Mesodermal cell (in vitro differentiated cells): ENCODE measurements around the gene CERK.
A peak's percentile ranks its signal among the peaks of the same experiment; 100 is the strongest.
"Not testable (repeated sequence)": the region's sequence is repeated elsewhere in the genome, so short reads cannot be mapped to it uniquely, and the experiment has no call there.

ENCODE experiments used
- H3K27ac ChIP-seq: 2 replicates; pipeline ENCODE4 v1.7.0; 2013; ENCODE audit warnings: mild to moderate bottlenecking, low read depth, low read length, moderate library complexity; ENCODE audit not compliant: severe bottlenecking
- H3K36me3 ChIP-seq: 2 replicates; pipeline ENCODE4 v1.7.1; 2013; ENCODE audit warnings: mild to moderate bottlenecking, low read length, moderate library complexity; ENCODE audit not compliant: control insufficient read depth, insufficient read depth
- H3K4me1 ChIP-seq: one replicate; pipeline ENCODE4 v1.7.1; 2013; ENCODE audit warnings: mild to moderate bottlenecking, low read length; ENCODE audit not compliant: insufficient read depth, control insufficient read depth, poor library complexity, severe bottlenecking
- H3K4me3 ChIP-seq: 2 replicates; pipeline ENCODE4 v1.7.0; 2013; ENCODE audit warnings: low read length, control low read depth, mild to moderate bottlenecking; ENCODE audit not compliant: insufficient read depth, poor library complexity, severe bottlenecking; ENCODE audit errors: extremely low read depth
- H3K9me3 ChIP-seq: 2 replicates; pipeline ENCODE4 v1.7.1; 2013; ENCODE audit warnings: mild to moderate bottlenecking, low read length, moderate library complexity; ENCODE audit not compliant: control insufficient read depth
- WGBS, 2 experiments: methylation state at CpG; one replicate each; pipeline ENCODE4 v1.1.5; 2013; ENCODE audit warnings: missing lambda C conversion rate in 2 of 2; ENCODE audit not compliant: insufficient coverage in 2 of 2; 5-methylcytosine and 5-hydroxymethylcytosine counted together

The CERK gene

GRCh38 chr22:46737105-46737975, 712 bp downstream of the CERK start:
- Histone ChIP-seq H3K9me3 (no peaks in the 10 kb centered on the region), H3K27ac (peak overlapping the region; percentile 66), H3K36me3 (peaks cover 19% of the 10 kb centered on the region), H3K4me3 (peak overlapping the region; percentile 69), H3K4me1 (peaks cover 31% of the 10 kb centered on the region)
- 8 to 15% methylated on average over 30 to 50 of the region's 53 CpGs for WGBS, 2 experiments

DNA sequence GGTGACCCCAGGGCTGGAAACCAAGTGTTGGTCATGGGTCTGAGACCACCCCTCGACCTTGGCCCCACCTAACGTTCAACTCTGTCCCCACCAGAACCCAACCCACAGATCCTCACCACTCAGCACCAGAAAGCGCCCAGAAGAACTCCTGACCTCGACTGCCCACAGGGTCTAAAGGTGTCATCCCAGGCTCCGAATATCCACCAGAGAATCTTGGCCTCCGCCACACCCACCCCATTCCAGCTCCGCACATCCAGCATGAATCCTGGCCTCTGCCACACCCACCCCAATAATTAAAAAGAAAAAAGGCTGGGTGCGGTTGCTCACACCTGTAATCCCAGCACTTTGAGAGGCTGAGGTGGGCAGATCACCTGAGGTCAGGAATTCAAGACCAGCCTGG, 1.3 kb downstream of the CERK start:
- H3K27ac ChIP-seq, result no peak overlapping the region
- peak overlapping the region; percentile 69 for H3K4me3 ChIP-seq
- no peaks in the 10 kb centered on the region for H3K9me3 ChIP-seq
- H3K4me1 ChIP-seq, result peaks cover 36% of the 10 kb centered on the region
- WGBS, 2 experiments, result 83 to 88% methylated on average over 6 of the region's 8 CpGs
- H3K36me3 ChIP-seq, result peaks cover 23% of the 10 kb centered on the region

- H3K9me3 ChIP-seq, result no peaks in the 10 kb centered on the region
- peaks cover 30% of the 10 kb centered on the region for H3K36me3 ChIP-seq
- WGBS, 2 experiments, result 66 to 74% methylated on average over 8 to 11 of the region's 13 CpGs
- no peak overlapping the region for H3K27ac ChIP-seq
- peak overlapping the region; percentile 69 for H3K4me3 ChIP-seq
- peaks cover 41% of the 10 kb centered on the region for H3K4me1 ChIP-seq
Observed at GRCh38 chr22:46735747-46736608, 2.1 kb downstream of the CERK start.

DNA sequence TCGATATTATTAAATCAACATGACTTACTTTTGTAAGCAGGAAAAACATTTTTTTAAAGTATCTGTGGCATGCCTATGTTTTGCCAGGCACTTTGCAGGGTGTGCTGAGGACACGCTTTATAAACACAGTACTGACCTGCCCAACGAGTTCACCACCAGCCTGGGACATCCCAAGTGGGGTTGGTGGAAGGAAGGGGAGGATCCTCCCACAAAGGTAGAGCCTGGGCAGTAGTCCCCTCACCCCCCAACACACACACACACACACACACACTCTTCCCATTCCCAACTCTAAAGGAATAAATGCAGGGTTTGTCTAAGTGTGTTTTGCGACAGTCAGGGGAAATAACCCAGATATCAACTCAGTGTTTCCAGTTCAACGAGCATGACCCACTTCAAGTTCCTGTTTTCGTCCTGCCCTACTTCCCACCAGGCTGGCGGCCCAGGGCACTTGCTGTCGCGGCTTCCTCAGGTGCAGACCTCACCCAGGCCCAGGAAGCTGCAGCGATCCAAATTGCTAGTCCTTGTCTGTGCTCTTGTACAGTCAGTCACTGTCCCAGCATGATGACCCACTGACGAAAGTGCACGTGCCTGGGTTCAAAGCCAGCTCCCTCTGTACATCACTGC, 3.1 kb downstream of the CERK start:
- H3K9me3 ChIP-seq, result no peaks in the 10 kb centered on the region
- no peak overlapping the region for H3K4me3 ChIP-seq
- H3K36me3 ChIP-seq, result peaks cover 36% of the 10 kb centered on the region
- H3K4me1 ChIP-seq, result peaks cover 41% of the 10 kb centered on the region
- no peak overlapping the region for H3K27ac ChIP-seq
- 91 to 93% methylated on average over 7 of the region's 12 CpGs for WGBS, 2 experiments

GRCh38 chr22:46734213-46734722, 3.8 kb downstream of the CERK start:
- H3K27ac ChIP-seq, H3K9me3 ChIP-seq, H3K4me3 ChIP-seq: not testable (repeated sequence)
- 96 to 98% methylated on average over 7 to 9 of the region's 12 CpGs for WGBS, 2 experiments
- H3K36me3 ChIP-seq, result peaks cover 42% of the 10 kb centered on the region
- peaks cover 39% of the 10 kb centered on the region for H3K4me1 ChIP-seq

DNA sequence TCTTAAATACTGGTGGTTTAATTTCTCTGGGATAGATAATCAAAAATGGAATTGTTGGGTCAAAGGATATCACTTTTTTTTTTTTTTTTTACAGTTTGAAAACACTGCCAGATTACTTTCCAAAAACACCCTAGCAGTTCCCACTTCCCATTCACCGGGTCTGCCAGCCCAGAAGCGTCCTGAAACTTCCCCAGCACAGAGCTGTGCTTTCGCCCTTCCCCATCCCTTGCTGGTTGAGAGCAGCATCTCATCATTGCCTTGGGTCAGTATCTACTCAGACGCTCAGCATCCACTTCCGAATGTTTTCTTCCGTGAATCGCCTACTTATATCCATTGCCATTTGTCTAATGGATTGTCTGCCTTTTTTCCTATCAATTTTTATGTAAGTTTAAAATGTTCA, 5.5 kb downstream of the CERK start:
- 89 to 91% methylated on average over 5 of the region's 7 CpGs for WGBS, 2 experiments
- Histone ChIP-seq H3K9me3 (no peaks in the 10 kb centered on the region), H3K4me1 (peaks cover 35% of the 10 kb centered on the region), H3K36me3 (peaks cover 57% of the 10 kb centered on the region), H3K27ac (no peak overlapping the region), H3K4me3 (no peak overlapping the region)

- Histone ChIP-seq H3K36me3 (peaks cover 61% of the 10 kb centered on the region), H3K27ac (no peak overlapping the region), H3K4me3 (no peak overlapping the region), H3K9me3 (no peaks in the 10 kb centered on the region), H3K4me1 (peaks cover 35% of the 10 kb centered on the region)
- 94 to 95% methylated on average over 14 of the region's 14 CpGs for WGBS, 2 experiments
Observed at GRCh38 chr22:46732041-46732379, 6.0 kb downstream of the CERK start.

GRCh38 chr22:46731246-46732040, 6.6 kb downstream of the CERK start:
- Histone ChIP-seq H3K4me1 (peaks cover 30% of the 10 kb centered on the region), H3K27ac (no peak overlapping the region), H3K36me3 (peaks cover 67% of the 10 kb centered on the region), H3K4me3 (no peak overlapping the region), H3K9me3 (no peaks in the 10 kb centered on the region)
- WGBS, 2 experiments, result 52 to 61% methylated on average over 13 to 17 of the region's 22 CpGs

GRCh38 chr22:46730568-46731245, 7.3 kb downstream of the CERK start:
- no peaks in the 10 kb centered on the region for H3K9me3 ChIP-seq
- H3K36me3 ChIP-seq, result peaks cover 71% of the 10 kb centered on the region
- no peak overlapping the region for H3K27ac ChIP-seq
- no peak overlapping the region for H3K4me3 ChIP-seq
- H3K4me1 ChIP-seq, result peaks cover 24% of the 10 kb centered on the region
- 92 to 97% methylated on average over 8 of the region's 9 CpGs for WGBS, 2 experiments
